OCI-M2 (cell line): Measurements from ENCODE around the gene CRNKL1.

Experiments
- DNase-seq: peaks from one replicate; lab custom pipeline; 2025; ENCODE audit not compliant: unreplicated experiment; lab: John Stamatoyannopoulos, UW

Gene CRNKL1

DNA sequence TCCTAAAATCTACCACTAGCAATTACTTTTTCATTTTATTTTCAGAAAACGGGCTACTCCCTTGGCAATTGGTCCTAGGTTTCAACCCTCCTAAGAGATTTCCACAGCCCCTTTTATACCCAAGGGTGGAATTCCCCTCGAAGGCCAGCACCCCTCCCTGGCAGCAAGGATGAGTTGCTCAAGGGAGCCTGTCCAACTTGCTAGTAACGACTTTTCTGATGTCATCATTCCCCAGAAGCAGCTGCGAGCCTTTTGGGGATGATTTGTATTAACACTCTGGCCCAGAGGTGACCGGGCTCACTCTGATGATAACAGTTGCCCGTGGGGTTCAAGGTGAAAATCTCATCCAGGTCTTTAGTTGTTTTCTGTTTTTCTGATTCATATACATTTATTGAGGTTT is 65.8 kb downstream of the CRNKL1 start:
- no peak for DNase-seq
